Heart left ventricle (tissue), 13 donors: ENCODE data around the gene C8A.

Source experiments
- CTCF ChIP-seq, 12 donors: fragments of 200-600 bp; sonication (generic) in 4 of 12; IDR thresholded peaks; one replicate each; pipeline versions ENCODE4 v1.5.0 to v1.8.0; 2018 to 2022; ENCODE audit warnings: antibody characterized with exemption in 12 of 12, mild to moderate bottlenecking in 5 of 12
- POLR2A ChIP-seq, 2 donors: fragments of 450-650 bp; IDR thresholded peaks; one replicate each; pipeline ENCODE4 v1.6.1; 2017; ENCODE audit warnings: antibody characterized with exemption in 2 of 2, mild to moderate bottlenecking in 2 of 2, moderate library complexity in 2 of 2
- donor health status: ischemic (EF 13 %, LVEDD 7.1; RV severe dilation, severe dysfunction).
- donor health status: DM: no; HTN: yes; CAD: no.
- donor health status: DM: no; HTN: no; CAD: no.
- donor health status: ischemic (EF 25% LVEDD 6.9; RV normal size, moderate dysfunction).
- donor health status: ischemic (EF 25% LVEDD 5.7; RV mildly dilated, moderate dysfunction).
- donor health status: ischemic (EF 35%, LVEDD 5.7; RV mildly dilated, moderate dysfunction).
- donor health status: nonischemic (EF 11% LVEDD 7.7; RV severe dilation, severe dysfunction).
- donor health status: DM: yes; HTN: yes; CAD: no.
- donor health status: PGD.
- donor health status: ischemic (EF 29% LVEDD 5.4; RV normal size, mild dysfunction).
- donor health status: nonischemic (EF 23%, LVEDD 6.1; RV moderate dilation, normal function).

- no peak for TF ChIP-seq POLR2A (IDR thresholded peaks at IDR 0.05)
- TF ChIP-seq CTCF (IDR thresholded peaks at IDR 0.05) = no peak
Observed at GRCh38 chr1:56845343-56845742, 9.3 kb upstream of the C8A start.
